ENCODE measurements around the gene CYTH3.

The CYTH3 gene

DNA sequence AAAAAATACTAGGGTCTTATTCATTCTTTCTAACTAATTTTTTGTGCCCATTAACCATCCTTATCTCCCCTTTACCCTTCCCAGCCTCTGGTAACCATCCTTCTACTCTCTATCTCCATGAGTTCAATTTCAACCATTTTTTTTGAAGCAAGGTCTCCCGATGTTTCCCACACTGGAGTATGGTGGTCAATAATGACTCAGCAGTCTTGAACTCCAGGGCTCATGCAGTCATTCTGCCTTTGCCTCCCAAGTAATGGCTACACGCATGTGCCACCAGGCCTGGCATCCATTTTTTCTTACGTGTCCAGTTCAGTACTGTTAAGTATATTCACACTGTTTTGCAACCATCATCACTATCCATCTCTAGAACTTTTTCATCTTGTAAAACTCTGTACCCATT, 60.4 kb downstream of the CYTH3 start:
- H3K4me1 ChIP-seq = no peaks in the 10 kb centered on the region
- no peak overlapping the region for H3K27ac ChIP-seq
- H3K9ac ChIP-seq = no peak overlapping the region
- H3K9me3 ChIP-seq (ENCODE audit: control insufficient read depth, low read length) = no peaks in the 10 kb centered on the region
- H3K79me2 ChIP-seq = peaks cover 37% of the 10 kb centered on the region
- TF ChIP-seq, protein P1, sequence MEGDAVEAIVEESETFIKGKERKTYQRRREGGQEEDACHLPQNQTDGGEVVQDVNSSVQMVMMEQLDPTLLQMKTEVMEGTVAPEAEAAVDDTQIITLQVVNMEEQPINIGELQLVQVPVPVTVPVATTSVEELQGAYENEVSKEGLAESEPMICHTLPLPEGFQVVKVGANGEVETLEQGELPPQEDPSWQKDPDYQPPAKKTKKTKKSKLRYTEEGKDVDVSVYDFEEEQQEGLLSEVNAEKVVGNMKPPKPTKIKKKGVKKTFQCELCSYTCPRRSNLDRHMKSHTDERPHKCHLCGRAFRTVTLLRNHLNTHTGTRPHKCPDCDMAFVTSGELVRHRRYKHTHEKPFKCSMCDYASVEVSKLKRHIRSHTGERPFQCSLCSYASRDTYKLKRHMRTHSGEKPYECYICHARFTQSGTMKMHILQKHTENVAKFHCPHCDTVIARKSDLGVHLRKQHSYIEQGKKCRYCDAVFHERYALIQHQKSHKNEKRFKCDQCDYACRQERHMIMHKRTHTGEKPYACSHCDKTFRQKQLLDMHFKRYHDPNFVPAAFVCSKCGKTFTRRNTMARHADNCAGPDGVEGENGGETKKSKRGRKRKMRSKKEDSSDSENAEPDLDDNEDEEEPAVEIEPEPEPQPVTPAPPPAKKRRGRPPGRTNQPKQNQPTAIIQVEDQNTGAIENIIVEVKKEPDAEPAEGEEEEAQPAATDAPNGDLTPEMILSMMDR (IDR thresholded peaks at IDR 0.05) = no peak
- H3K4me2 ChIP-seq (ENCODE audit: low read length) = no peak overlapping the region
- H2AFZ ChIP-seq = no peak overlapping the region
- no peaks in the 10 kb centered on the region for H3K36me3 ChIP-seq (ENCODE audit: control insufficient read depth, insufficient read depth, low read length)
- no peaks in the 10 kb centered on the region for H3K27me3 ChIP-seq (ENCODE audit: control insufficient read depth, insufficient read depth, low read length)
- H3K4me3 ChIP-seq (ENCODE audit: low read depth, low read length) = no peak overlapping the region

DNA sequence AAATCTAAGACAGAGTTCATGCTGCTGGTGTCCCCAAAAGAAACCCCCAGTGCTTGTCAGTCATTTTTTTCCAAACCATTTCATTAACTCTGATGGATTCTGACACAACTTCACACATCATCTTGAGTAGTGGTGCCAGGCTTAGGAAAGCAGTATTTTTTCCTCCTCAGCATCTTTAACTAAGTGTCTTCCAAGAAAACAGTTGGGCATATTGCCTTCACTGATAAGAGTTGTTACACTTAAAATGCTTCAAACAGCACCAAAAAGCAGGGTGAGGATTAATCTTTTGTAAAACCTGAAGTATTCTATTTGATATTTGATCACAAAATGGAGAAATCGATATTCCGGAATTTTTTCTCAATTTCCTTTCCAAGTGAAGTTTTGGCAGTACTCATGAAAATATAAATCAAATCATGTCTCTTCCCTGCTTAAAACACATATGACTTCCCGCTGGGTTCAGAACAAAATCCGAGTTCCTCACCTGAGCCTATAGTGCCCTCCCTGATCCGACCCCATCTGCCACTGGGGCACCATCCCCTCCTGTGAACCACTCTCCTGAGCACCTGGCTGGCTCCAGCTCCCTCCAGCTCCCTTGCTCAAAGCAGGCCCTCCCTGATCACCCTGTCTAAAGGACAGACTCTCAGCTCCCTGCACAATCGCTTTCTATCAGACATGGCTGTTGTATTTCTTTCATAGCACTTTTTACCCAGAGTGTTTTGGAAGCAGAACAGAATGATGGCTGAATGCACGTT, 61.6 kb downstream of the CYTH3 start:
- Histone ChIP-seq H3K9me3 (ENCODE audit: control insufficient read depth, low read length) (no peaks in the 10 kb centered on the region), H3K4me1 (no peaks in the 10 kb centered on the region), H2AFZ (no peak overlapping the region), H3K36me3 (ENCODE audit: control insufficient read depth, insufficient read depth, low read length) (no peaks in the 10 kb centered on the region), H3K27ac (no peak overlapping the region), H3K4me2 (ENCODE audit: low read length) (no peak overlapping the region), H3K79me2 (peaks cover 34% of the 10 kb centered on the region), H3K9ac (no peak overlapping the region), H3K27me3 (ENCODE audit: control insufficient read depth, insufficient read depth, low read length) (no peaks in the 10 kb centered on the region), H3K4me3 (ENCODE audit: low read depth, low read length) (no peak overlapping the region)
- TF ChIP-seq, protein P1 (IDR thresholded peaks at IDR 0.05) = no peak

DNA sequence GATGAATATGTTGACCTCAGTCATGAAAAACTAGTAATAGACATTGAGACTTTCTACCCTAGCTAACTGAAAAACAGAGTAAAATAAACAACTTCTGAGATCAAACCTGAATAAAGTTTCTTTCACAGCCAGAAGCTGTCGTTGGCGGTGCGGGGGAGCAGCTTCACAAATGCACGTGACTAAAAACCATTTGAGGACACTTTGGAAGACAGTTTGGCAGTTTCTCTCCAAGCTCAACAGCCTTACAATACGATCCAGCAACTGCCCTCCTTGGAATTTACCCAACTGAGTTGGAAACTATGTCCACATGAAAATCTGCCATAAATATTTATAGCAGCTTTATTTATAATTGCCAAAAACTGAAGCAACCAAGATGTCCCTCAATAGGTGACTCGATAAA, 63.1 kb downstream of the CYTH3 start:
- TF ChIP-seq, protein P1 (IDR thresholded peaks at IDR 0.05) = no peak
- H3K9ac ChIP-seq = no peak overlapping the region
- H3K4me3 ChIP-seq (ENCODE audit: low read depth, low read length) = no peak overlapping the region
- H2AFZ ChIP-seq = no peak overlapping the region
- H3K4me1 ChIP-seq = no peaks in the 10 kb centered on the region
- H3K9me3 ChIP-seq (ENCODE audit: control insufficient read depth, low read length) = no peaks in the 10 kb centered on the region
- no peaks in the 10 kb centered on the region for H3K27me3 ChIP-seq (ENCODE audit: control insufficient read depth, insufficient read depth, low read length)
- no peak overlapping the region for H3K27ac ChIP-seq
- no peak overlapping the region for H3K4me2 ChIP-seq (ENCODE audit: low read length)
- H3K79me2 ChIP-seq = peaks cover 38% of the 10 kb centered on the region
- no peaks in the 10 kb centered on the region for H3K36me3 ChIP-seq (ENCODE audit: control insufficient read depth, insufficient read depth, low read length)

DNA sequence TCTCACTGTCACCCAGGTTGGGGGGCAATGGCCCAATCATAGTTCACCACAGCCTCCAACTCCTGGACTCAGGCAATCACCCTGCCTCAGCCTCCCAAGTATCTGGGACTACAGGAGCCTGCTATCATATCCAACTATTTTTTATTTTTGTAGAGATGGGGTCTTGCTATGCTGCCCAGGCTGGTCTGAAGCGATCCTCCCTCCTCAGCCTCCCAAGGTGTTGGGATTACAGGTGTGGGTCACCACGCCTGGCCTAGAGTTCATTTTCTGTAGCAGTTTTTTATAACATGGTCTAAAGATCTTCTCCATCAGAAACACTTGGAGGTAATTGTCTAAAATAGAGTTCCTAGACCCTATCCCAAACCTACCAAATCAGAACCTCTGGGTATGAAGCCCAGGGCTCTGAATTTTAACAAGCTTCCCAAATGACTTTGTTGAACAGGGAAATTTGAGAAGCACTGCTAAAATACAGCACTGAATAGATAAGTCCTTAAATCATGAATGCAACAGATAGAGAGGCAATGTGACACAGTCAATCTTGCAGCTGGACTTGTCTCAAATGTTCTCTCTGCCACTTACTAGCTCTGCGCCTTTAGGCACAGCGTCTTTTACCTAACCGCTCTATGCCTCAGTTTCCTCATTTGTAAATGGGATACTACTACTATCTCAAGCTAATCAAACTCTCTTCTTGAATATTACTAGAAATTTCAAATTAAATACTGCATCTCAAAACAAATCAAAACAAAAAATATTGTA, 63.7 kb downstream of the CYTH3 start:
- H3K36me3 ChIP-seq (ENCODE audit: control insufficient read depth, insufficient read depth, low read length) = no peaks in the 10 kb centered on the region

More for the DNA sequence above, 63.7 kb downstream of the CYTH3 start:
- Histone ChIP-seq H3K4me1 (no peaks in the 10 kb centered on the region), H3K9me3 (ENCODE audit: control insufficient read depth, low read length) (no peaks in the 10 kb centered on the region), H3K79me2 (peaks cover 39% of the 10 kb centered on the region), H3K27me3 (ENCODE audit: control insufficient read depth, insufficient read depth, low read length) (no peaks in the 10 kb centered on the region), H3K27ac (no peak overlapping the region), H2AFZ (no peak overlapping the region), H3K4me2 (ENCODE audit: low read length) (no peak overlapping the region), H3K4me3 (ENCODE audit: low read depth, low read length) (no peak overlapping the region), H3K9ac (no peak overlapping the region)
- TF ChIP-seq, protein P1 (IDR thresholded peaks at IDR 0.05) = no peak
